ENCODE measurements around the gene VPS26C. TPM values are rescaled to one million over a fixed set of nuclear protein-coding genes. Genes with fewer than 3 reads are reported as not detected.

VPS26C gene
- polyA plus RNA-seq, 1 of the 3 experiments (the other 2 are of a cell fraction), result 34.8 TPM

GRCh38 chr21:37257511-37257966, 9.6 kb downstream of the VPS26C start:
- H3F3A ChIP-seq (replicated peaks; ENCODE audit: insufficient read depth), result peaks cover 8% of the 10 kb centered on the region
- peak; percentile 74 for DNase-seq
- H3K27me3 ChIP-seq (ENCODE audit: insufficient read depth), result no peaks in the 10 kb centered on the region
- POLR2A ChIA-PET, result interaction anchor here (1.7 kb wide), 1 partner anchor 9 kb away, joined by 6 read pairs; the partner anchor contains the start of gene VPS26C
- H3K4me2 ChIP-seq, result peak overlapping the region; percentile 78
- H3K79me2 ChIP-seq (ENCODE audit: insufficient read depth), result peaks cover 96% of the 10 kb centered on the region
- peaks cover 53% of the 10 kb centered on the region for H4K20me1 ChIP-seq (ENCODE audit: insufficient read depth)
- peak overlapping the region; percentile 18; the same call in 1 of the 2 replicates for H3K9ac ChIP-seq
- H3K4me3 ChIP-seq (ENCODE audit: low read depth in 2 of 2, low read length in 1 of 2), result peak overlapping the region; percentile 39
- WGBS (ENCODE audit: low lambda C conversion rate), result 52% methylated on average over 19 of the region's 22 CpGs
- CTCF ChIA-PET, result interaction anchor here (2.0 to 2.7 kb wide), 2 partner anchors 9 to 91 kb away, joined by 7 to 12 read pairs; partner anchors contain the start of gene VPS26C
- H3K4me1 ChIP-seq (ENCODE audit: control insufficient read depth in 1 of 2, insufficient read depth in 2 of 2, low read depth in 1 of 2, low read length in 1 of 2), result peaks cover 0 to 17% of the 10 kb centered on the region in 2 experiments; a peak in 2 of 4 replicates
- no peak for TF ChIP-seq TAF1 (IDR thresholded peaks at IDR 0.05; ENCODE audit: borderline replicate concordance, low read depth, low read length)
- TF ChIP-seq TCF12 (IDR thresholded peaks at IDR 0.05), result no peak
- TF ChIP-seq RCOR1 (IDR thresholded peaks at IDR 0.05; ENCODE audit: low read length), result no peak
- TF ChIP-seq IRF3 (IDR thresholded peaks at IDR 0.05; ENCODE audit: low read depth, low read length), result no peak
- peak; percentile 26; the same call in 1 of the 2 replicates for TF ChIP-seq MXI1 (IDR thresholded peaks at IDR 0.05; ENCODE audit: low read depth, low read length)
- TF ChIP-seq FOSL2 (IDR thresholded peaks at IDR 0.05; ENCODE audit: borderline replicate concordance, low read depth), result no peak
- no peaks in the 10 kb centered on the region for H3K9me3 ChIP-seq
- peaks cover 10 to 25% of the 10 kb centered on the region in 2 experiments for H3K36me3 ChIP-seq (replicated peaks in 1 of 2; ENCODE audit: control insufficient read depth in 1 of 2, insufficient read depth in 2 of 2, low read length in 1 of 2)
- H2AFZ ChIP-seq (ENCODE audit: low read depth), result no peak overlapping the region
- H3K9me2 ChIP-seq, result no peaks in the 10 kb centered on the region
- H3K27ac ChIP-seq (ENCODE audit: low read depth in 2 of 2, low read length in 1 of 2), result peak overlapping the region in 1 of 2 experiments; percentile 60; a peak in 2 of 4 replicates

GRCh38 chr21:37253991-37254390, 13.1 kb downstream of the VPS26C start:
- Histone ChIP-seq H3K9me3 (no peaks in the 10 kb centered on the region), H4K20me1 (ENCODE audit: insufficient read depth) (peaks cover 63% of the 10 kb centered on the region), H3K9me2 (no peaks in the 10 kb centered on the region), H3K36me3 (replicated peaks in 1 of 2; ENCODE audit: control insufficient read depth in 1 of 2, insufficient read depth in 2 of 2, low read length in 1 of 2) (peaks cover 2 to 4% of the 10 kb centered on the region in 2 experiments), H3K27me3 (ENCODE audit: insufficient read depth) (no peaks in the 10 kb centered on the region), H3K9ac (no peak overlapping the region), H3K4me3 (ENCODE audit: low read depth in 2 of 2, low read length in 1 of 2) (no peak overlapping the region), H3K79me2 (ENCODE audit: insufficient read depth) (peaks cover 96% of the 10 kb centered on the region), H3K4me1 (ENCODE audit: control insufficient read depth in 1 of 2, insufficient read depth in 2 of 2, low read depth in 1 of 2, low read length in 1 of 2) (peaks cover 0 to 17% of the 10 kb centered on the region in 2 experiments; a peak in 2 of 4 replicates), H3K27ac (ENCODE audit: low read depth in 2 of 2, low read length in 1 of 2) (no peak overlapping the region), H2AFZ (ENCODE audit: low read depth) (no peak overlapping the region), H3K4me2 (no peak overlapping the region), H3F3A (replicated peaks; ENCODE audit: insufficient read depth) (peaks cover 8% of the 10 kb centered on the region)
- ChIA-PET CTCF (interaction anchor here (1.4 kb wide), 1 partner anchor 33 kb away, joined by 5 read pairs; no protein-coding TSS in a partner anchor), POLR2A (no interaction called here)
- no peak for DNase-seq
- TF ChIP-seq NFIC (IDR thresholded peaks at IDR 0.05; ENCODE audit: borderline replicate concordance), result no peak
- TF ChIP-seq PBX3 (IDR thresholded peaks at IDR 0.05), result no peak
- no peak for TF ChIP-seq JUND (IDR thresholded peaks at IDR 0.05)
- TF ChIP-seq REST (IDR thresholded peaks at IDR 0.05; ENCODE audit: low read depth, low read length), result no peak
- no peak for TF ChIP-seq TAF1 (IDR thresholded peaks at IDR 0.05; ENCODE audit: borderline replicate concordance, low read depth, low read length)
- no peak for TF ChIP-seq IRF3 (IDR thresholded peaks at IDR 0.05; ENCODE audit: low read depth, low read length)
- no peak for TF ChIP-seq FOSL2 (IDR thresholded peaks at IDR 0.05; ENCODE audit: borderline replicate concordance, low read depth)
- TF ChIP-seq GABPA (IDR thresholded peaks at IDR 0.05; ENCODE audit: low read depth), result no peak
- TF ChIP-seq YY1 (IDR thresholded peaks at IDR 0.05; ENCODE audit: low read depth), result no peak
- no peak for TF ChIP-seq POLR2AphosphoS5 (IDR thresholded peaks at IDR 0.05; ENCODE audit: low read depth, low read length)
- TF ChIP-seq GATA2 (CRISPR knock-in tag; IDR thresholded peaks at IDR 0.05), result no peak
- no peak for TF ChIP-seq FOXM1 (IDR thresholded peaks at IDR 0.05; ENCODE audit: low read depth)
- 91% methylated on average over 6 of the region's 6 CpGs for WGBS (ENCODE audit: low lambda C conversion rate)

All from SK-N-SH (cell line).